H1 (cell line): ENCODE measurements around the gene SCAPER. TPM values are rescaled to one million over a fixed set of nuclear protein-coding genes. Genes with fewer than 3 reads are reported as not detected.

Source experiments
- CTCF ChIA-PET: fragments of 300-600 bp; sonication (Branson Sonifier 250); formaldehyde crosslinking; loops from one replicate; lab custom pipeline; 2021; ENCODE audit not compliant: partially characterized antibody; lab: Charles Lee
- POLR2A ChIA-PET: fragments of 300-600 bp; sonication (Branson Sonifier 250); formaldehyde crosslinking; loops from one replicate; lab custom pipeline; 2021; ENCODE audit warnings: inconsistent platforms; ENCODE audit not compliant: partially characterized antibody; lab: Charles Lee
- DNase-seq, 2 experiments: peaks; one replicate each; pipeline versions ENCODE4 v3.0.0 to v3.0.0-alpha.2; 2010 to 2022; ENCODE audit warnings: low spot score in 2 of 2, low read depth in 1 of 2, mixed read lengths in 1 of 2
- FAIRE-seq: peaks from 2 replicates; lab custom pipeline; 2011; peaks lifted over from hg19 to GRCh38; lab: Jason Lieb, UNC
- H2AFZ ChIP-seq: 2 replicates; pipeline ENCODE4 v1.8.1; 2012; ENCODE audit warnings: low read length, inconsistent platforms
- H2AK5ac ChIP-seq: 2 replicates; pipeline ENCODE4 v1.6.1; 2013; ENCODE audit warnings: low read depth, low read length
- H2BK120ac ChIP-seq: replicated peaks from 2 replicates; pipeline ENCODE3; 2013; ENCODE audit warnings: low read depth, low read length, inconsistent platforms
- H2BK12ac ChIP-seq: 2 replicates; pipeline ENCODE4 v1.6.1; 2013; ENCODE audit warnings: low read depth, low read length
- H2BK15ac ChIP-seq: 2 replicates; pipeline ENCODE4 v1.6.1; 2013; ENCODE audit warnings: low read length
- H2BK20ac ChIP-seq: 2 replicates; pipeline ENCODE4 v1.6.1; 2013; ENCODE audit warnings: low read length
- H2BK5ac ChIP-seq: 2 replicates; pipeline ENCODE4 v1.6.1; 2013; ENCODE audit warnings: low read depth, low read length
- H3K14ac ChIP-seq: 2 replicates; pipeline ENCODE4 v1.6.1; 2013; ENCODE audit warnings: inconsistent platforms; ENCODE audit not compliant: insufficient read length
- H3K18ac ChIP-seq: 2 replicates; pipeline ENCODE4 v1.6.1; 2013; ENCODE audit warnings: low read length; ENCODE audit errors: extremely low read depth
- H3K23ac ChIP-seq: 2 replicates; pipeline ENCODE4 v1.6.1; 2013; ENCODE audit warnings: inconsistent platforms; ENCODE audit not compliant: insufficient read length
- H3K23me2 ChIP-seq: 2 replicates; pipeline ENCODE4 v1.6.1; 2013; ENCODE audit warnings: low read depth, low read length
- H3K27ac ChIP-seq: 2 replicates; pipeline ENCODE4 v1.6.1; 2011; ENCODE audit warnings: low read depth, low read length, inconsistent platforms
- H3K27me3 ChIP-seq, 4 experiments: replicated peaks in 1 of 4; 1 replicate in 1 of 4; 2 replicates in 3 of 4; pipeline versions ENCODE4 v1.6.1 to v1.8.1; 2011 to 2013; ENCODE audit warnings: low read length in 3 of 4, mild to moderate bottlenecking in 3 of 4, inconsistent platforms in 2 of 4, mixed read lengths in 2 of 4, moderate library complexity in 1 of 4; ENCODE audit not compliant: control insufficient read depth in 3 of 4, insufficient read depth in 3 of 4; ENCODE audit errors: extremely low read depth in 1 of 4
- H3K36me3 ChIP-seq, 4 experiments: 2 replicates each; pipeline versions ENCODE4 v1.6.1 to v1.8.1; 2011 to 2013; ENCODE audit warnings: mild to moderate bottlenecking in 4 of 4, low read length in 3 of 4, moderate library complexity in 2 of 4, control low read depth in 1 of 4, inconsistent platforms in 1 of 4; ENCODE audit not compliant: insufficient read depth in 4 of 4, control insufficient read depth in 2 of 4
- H3K4ac ChIP-seq: replicated peaks from 2 replicates; pipeline ENCODE3; 2013; ENCODE audit warnings: low read length, low read depth, mixed read lengths, inconsistent platforms; ENCODE audit not compliant: insufficient read length
- H3K4me1 ChIP-seq, 4 experiments: replicated peaks in 1 of 4; 1 replicate in 1 of 4; 2 replicates in 3 of 4; pipeline versions ENCODE4 v1.6.1 to v1.8.1; 2011 to 2013; ENCODE audit warnings: low read length in 3 of 4, inconsistent platforms in 2 of 4, mixed read lengths in 1 of 4; ENCODE audit not compliant: insufficient read depth in 4 of 4, control insufficient read depth in 3 of 4
- H3K4me2 ChIP-seq, 2 experiments: 2 replicates each; pipeline versions ENCODE4 v1.6.1 to v1.8.1; 2011 to 2013; ENCODE audit warnings: low read depth in 2 of 2, low read length in 2 of 2, control low read depth in 1 of 2, inconsistent platforms in 1 of 2, mild to moderate bottlenecking in 1 of 2; ENCODE audit not compliant: insufficient read depth in 1 of 2
- H3K4me3 ChIP-seq, 4 experiments: fragments of 200-600, 300-600 bp in 1 of 4; sonication (generic), shearing (Covaris generic), sonication (Bioruptor Twin) in 1 of 4; 2 replicates each; pipeline versions ENCODE4 v1.5.1 to v1.8.1; 2011 to 2016; ENCODE audit warnings: low read length in 4 of 4, low read depth in 3 of 4, control low read depth in 2 of 4, inconsistent platforms in 2 of 4, mild to moderate bottlenecking in 2 of 4, mixed read lengths in 1 of 4, moderate library complexity in 1 of 4; ENCODE audit not compliant: insufficient read depth in 2 of 4; ENCODE audit errors: extremely low read depth in 1 of 4
- H3K56ac ChIP-seq: replicated peaks from 2 replicates; pipeline ENCODE3; 2013; ENCODE audit warnings: low read depth, mild to moderate bottlenecking, mixed read lengths, low read length, inconsistent platforms; ENCODE audit not compliant: insufficient read length
- H3K79me1 ChIP-seq: 2 replicates; pipeline ENCODE4 v1.6.1; 2013; ENCODE audit warnings: low read depth, low read length, control low read depth
- H3K79me2 ChIP-seq, 2 experiments: 2 replicates each; pipeline versions ENCODE4 v1.6.1 to v1.8.1; 2012 to 2013; ENCODE audit warnings: low read length in 2 of 2, mild to moderate bottlenecking in 2 of 2, inconsistent platforms in 1 of 2; ENCODE audit not compliant: insufficient read depth in 2 of 2, control insufficient read depth in 1 of 2
- H3K9ac ChIP-seq, 4 experiments: replicated peaks in 1 of 4; 1 replicate in 1 of 4; 2 replicates in 3 of 4; pipeline versions ENCODE4 v1.6.1 to v1.8.1; 2011 to 2013; ENCODE audit warnings: low read depth in 3 of 4, low read length in 3 of 4, control low read depth in 2 of 4, mild to moderate bottlenecking in 2 of 4, moderate library complexity in 2 of 4, inconsistent platforms in 1 of 4; ENCODE audit errors: extremely low read depth in 1 of 4
- H3K9me3 ChIP-seq, 2 experiments: 2 replicates each; pipeline versions ENCODE4 v1.6.1 to v1.8.1; 2012 to 2013; ENCODE audit warnings: mild to moderate bottlenecking in 2 of 2, moderate library complexity in 2 of 2, control low read depth in 1 of 2, inconsistent platforms in 1 of 2, low read depth in 1 of 2, low read length in 1 of 2, mixed read lengths in 1 of 2; ENCODE audit not compliant: insufficient read depth in 2 of 2
- H4K20me1 ChIP-seq, 2 experiments: replicated peaks in 1 of 2; 2 replicates each; pipeline versions ENCODE3 to v1.8.1; 2011 to 2013; ENCODE audit warnings: inconsistent platforms in 2 of 2, low read length in 2 of 2, mild to moderate bottlenecking in 1 of 2; ENCODE audit not compliant: insufficient read depth in 2 of 2, control insufficient read depth in 1 of 2
- H4K5ac ChIP-seq: 2 replicates; pipeline ENCODE4 v1.6.1; 2013; ENCODE audit warnings: low read length, low read depth, mixed read lengths, inconsistent platforms; ENCODE audit not compliant: insufficient read length
- H4K8ac ChIP-seq: 2 replicates; pipeline ENCODE4 v1.8.0; 2013; ENCODE audit warnings: mild to moderate bottlenecking, moderate library complexity, low read length, inconsistent platforms; ENCODE audit not compliant: insufficient read depth; ENCODE audit errors: extremely low read depth
- H4K91ac ChIP-seq: replicated peaks from 2 replicates; pipeline ENCODE3; 2013; ENCODE audit warnings: low read length, mixed read lengths, inconsistent platforms; ENCODE audit not compliant: insufficient read length
- BRCA1 ChIP-seq: IDR thresholded peaks from 2 replicates; pipeline ENCODE4 v1.6.1; 2012; ENCODE audit warnings: low read depth, low read length, improper control_type of control experiment
- KDM5A ChIP-seq: fragments of 200-600 bp; IDR thresholded peaks from 2 replicates; pipeline ENCODE4 v1.7.1; 2012; ENCODE audit warnings: mild to moderate bottlenecking, low read length, inconsistent platforms, mixed read lengths
- RAD21 ChIP-seq, 2 experiments: IDR thresholded peaks in 1 of 2; conservative IDR thresholded peaks in 1 of 2; 2 replicates each; pipeline ENCODE4 v1.6.1; 2011; ENCODE audit warnings: low read depth in 2 of 2, low read length in 2 of 2, improper control_type of control experiment in 1 of 2, inconsistent platforms in 1 of 2, mild to moderate bottlenecking in 1 of 2, moderate library complexity in 1 of 2
- RFX5 ChIP-seq: IDR thresholded peaks from 2 replicates; pipeline ENCODE4 v1.6.1; 2011; ENCODE audit warnings: low read depth, low read length, improper control_type of control experiment, borderline replicate concordance
- TAF7 ChIP-seq: optimal IDR thresholded peaks from 2 replicates; pipeline ENCODE3; 2011; ENCODE audit warnings: low read depth, mild to moderate bottlenecking, inconsistent platforms, low read length, moderate library complexity, borderline replicate concordance
- WGBS, 2 experiments: shearing (Covaris generic) in 1 of 2; methylation state at CpG; one replicate each; pipeline versions ENCODE4 v1.1.6 to v1.1.7; 2013 to 2015; ENCODE audit warnings: low lambda C conversion rate in 2 of 2, mixed read lengths in 2 of 2, inconsistent platforms in 1 of 2, low coverage in 1 of 2, missing lambda C conversion rate in 1 of 2; ENCODE audit not compliant: insufficient replicate concordance in 2 of 2, insufficient coverage in 1 of 2, insufficient read length in 1 of 2; ENCODE audit errors: extremely low coverage in 1 of 2, missing lambda C conversion rate in 1 of 2; 5-methylcytosine and 5-hydroxymethylcytosine counted together
- polyA plus RNA-seq, 7 experiments: library from polyadenylated mRNA; depleted of rRNA in 3 of 7; stranded (reverse) in 5 of 7; unstranded in 2 of 7; fragments of >200 nt in 5 of 7; fragments of 200-250 nt in 2 of 7; gene quantifications; 1 replicate in 5 of 7; 2 replicates in 1 of 7; 4 replicates in 1 of 7; pipeline versions ENCODE4 v1.2.1 to v1.2.3, GENCODE V29; 2011 to 2013; ENCODE audit warnings: missing spikeins in 2 of 7, mixed read lengths in 2 of 7
- total RNA-seq: library from RNA; stranded (reverse); fragmentation: NEBNext Ultra II Directional; extraction: Animal tissue kit (Norgen Biotek cat#: 25700); gene quantifications from 2 replicates; pipeline ENCODE4 v1.2.1, GENCODE V29; 2021
- TF ChIP-seq, protein P1 (sequence below): IDR thresholded peaks from 2 replicates; pipeline ENCODE4 v1.6.1; 2012; ENCODE audit warnings: inconsistent platforms

SCAPER gene
- total and polyA plus RNA-seq, 2 of the 8 experiments (the other 6 are each of a cell fraction or from before 2014, with no cell fraction given): 1.6 to 6.8 TPM

- no peak overlapping the region for H3K4me2 ChIP-seq
Measured at GRCh38 chr15:76626611-76627010, 278.5 kb downstream of the SCAPER start.

More at GRCh38 chr15:76626611-76627010, 278.5 kb downstream of the SCAPER start:
- H3K36me3 ChIP-seq: no peaks in the 10 kb centered on the region
- H3K14ac ChIP-seq: no peak overlapping the region
- ChIA-PET CTCF (interaction anchor here (0.7 to 2.7 kb wide), 3 partner anchors 16 to 190 kb away, joined by 3 to 10 read pairs (median 4); no protein-coding TSS in a partner anchor), POLR2A (interaction anchor here (1.0 kb wide), 1 partner anchor 11 kb away, joined by 5 read pairs; no protein-coding TSS in a partner anchor)
- WGBS, 2 experiments: 95% methylated on average over 4 of the region's 4 CpGs; no CpG with 5 or more reads in 1 of the 2 experiments
- DNase-seq (no peak), FAIRE-seq (no peak)
- no peak overlapping the region for H3K4me3 ChIP-seq
- no peak overlapping the region for H4K91ac ChIP-seq
- H2BK12ac ChIP-seq: no peak overlapping the region
- H3K27ac ChIP-seq: no peak overlapping the region
- H3K4ac ChIP-seq: no peak overlapping the region
- H3K9me3 ChIP-seq: 0 out of 4 replicates have a peak, but pooled peaks cover 0 to 3% of the 10 kb centered on the region in 2 experiments
- no peak overlapping the region for H2AFZ ChIP-seq
- H3K4me1 ChIP-seq: no peaks in the 10 kb centered on the region
- H2BK5ac ChIP-seq: no peak overlapping the region
- H4K8ac ChIP-seq: no peak overlapping the region
- no peak overlapping the region for H3K56ac ChIP-seq
- no peak overlapping the region for H2BK120ac ChIP-seq
- H4K20me1 ChIP-seq: no peaks in the 10 kb centered on the region
- H3K18ac ChIP-seq: no peak overlapping the region
- H2BK15ac ChIP-seq: no peak overlapping the region
- H4K5ac ChIP-seq: no peak overlapping the region
- H2AK5ac ChIP-seq: no peak overlapping the region
- H3K79me2 ChIP-seq: no peaks in the 10 kb centered on the region
- H3K23ac ChIP-seq: no peak overlapping the region
- no peaks in the 10 kb centered on the region for H3K27me3 ChIP-seq
- no peaks in the 10 kb centered on the region for H3K79me1 ChIP-seq
- TF ChIP-seq KDM5A (no peak), BRCA1 (no peak), RFX5 (no peak), RAD21 (IDR thresholded peaks at IDR 0.05 in 1 of 2, conservative IDR thresholded peaks at IDR 0.05 in 1 of 2; ENCODE audit: low read depth in 2 of 2, low read length in 2 of 2) (no peak), TAF7 (no peak)
- TF ChIP-seq, protein P1, sequence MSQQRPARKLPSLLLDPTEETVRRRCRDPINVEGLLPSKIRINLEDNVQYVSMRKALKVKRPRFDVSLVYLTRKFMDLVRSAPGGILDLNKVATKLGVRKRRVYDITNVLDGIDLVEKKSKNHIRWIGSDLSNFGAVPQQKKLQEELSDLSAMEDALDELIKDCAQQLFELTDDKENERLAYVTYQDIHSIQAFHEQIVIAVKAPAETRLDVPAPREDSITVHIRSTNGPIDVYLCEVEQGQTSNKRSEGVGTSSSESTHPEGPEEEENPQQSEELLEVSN: no peak
- H3K23me2 ChIP-seq: no peaks in the 10 kb centered on the region
- no peak overlapping the region for H2BK20ac ChIP-seq
- no peak overlapping the region for H3K9ac ChIP-seq
